GM19238 (cell line): Measurements from ENCODE around the gene JCAD.
A peak's percentile ranks its signal among the peaks of the same experiment; 100 is the strongest.
"Not testable (repeated sequence)": the region's sequence is repeated elsewhere in the genome, so short reads cannot be mapped to it uniquely, and the experiment has no call there.

ENCODE experiments used
- DNase-seq: peaks from one replicate; pipeline ENCODE4 v3.0.0; 2011; ENCODE audit warnings: low spot score; ENCODE audit not compliant: insufficient read length

Gene JCAD

DNA sequence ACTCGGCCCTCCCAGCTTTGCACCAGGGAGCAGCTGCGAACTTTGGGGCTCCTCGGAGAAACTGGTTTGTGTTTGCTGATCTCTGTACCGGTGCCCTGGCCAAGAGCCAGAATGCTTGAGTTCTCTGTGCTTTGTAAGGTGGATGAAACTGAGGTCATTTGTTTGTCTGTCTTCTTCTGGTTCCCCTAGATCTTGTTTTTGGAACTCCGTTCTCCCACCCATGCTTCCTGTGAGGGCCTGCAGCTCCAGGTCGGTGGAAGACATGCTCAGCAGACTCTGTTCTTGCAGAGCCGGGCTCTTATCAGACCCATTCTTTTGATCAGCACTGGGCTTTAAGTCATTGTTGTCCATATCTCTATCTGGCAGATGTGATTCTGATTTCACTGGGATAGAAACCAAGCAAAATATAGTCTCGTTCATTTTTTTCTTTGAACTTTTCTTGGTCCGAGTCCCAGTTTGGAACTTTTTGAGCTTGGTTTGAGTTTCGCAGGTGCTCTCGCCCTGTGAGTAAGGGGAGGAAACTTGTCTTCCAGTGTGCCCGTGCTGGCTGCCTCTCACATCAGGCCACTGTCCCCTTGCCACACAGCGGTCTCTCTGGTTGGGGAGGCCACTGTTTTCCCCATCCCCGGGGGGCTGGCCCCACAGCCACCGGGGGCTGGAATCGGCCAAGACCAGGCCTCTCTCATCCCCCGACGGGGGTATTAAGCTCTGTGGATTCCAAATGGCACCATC, 31.2 kb downstream of the JCAD start:
- no peak for DNase-seq

DNA sequence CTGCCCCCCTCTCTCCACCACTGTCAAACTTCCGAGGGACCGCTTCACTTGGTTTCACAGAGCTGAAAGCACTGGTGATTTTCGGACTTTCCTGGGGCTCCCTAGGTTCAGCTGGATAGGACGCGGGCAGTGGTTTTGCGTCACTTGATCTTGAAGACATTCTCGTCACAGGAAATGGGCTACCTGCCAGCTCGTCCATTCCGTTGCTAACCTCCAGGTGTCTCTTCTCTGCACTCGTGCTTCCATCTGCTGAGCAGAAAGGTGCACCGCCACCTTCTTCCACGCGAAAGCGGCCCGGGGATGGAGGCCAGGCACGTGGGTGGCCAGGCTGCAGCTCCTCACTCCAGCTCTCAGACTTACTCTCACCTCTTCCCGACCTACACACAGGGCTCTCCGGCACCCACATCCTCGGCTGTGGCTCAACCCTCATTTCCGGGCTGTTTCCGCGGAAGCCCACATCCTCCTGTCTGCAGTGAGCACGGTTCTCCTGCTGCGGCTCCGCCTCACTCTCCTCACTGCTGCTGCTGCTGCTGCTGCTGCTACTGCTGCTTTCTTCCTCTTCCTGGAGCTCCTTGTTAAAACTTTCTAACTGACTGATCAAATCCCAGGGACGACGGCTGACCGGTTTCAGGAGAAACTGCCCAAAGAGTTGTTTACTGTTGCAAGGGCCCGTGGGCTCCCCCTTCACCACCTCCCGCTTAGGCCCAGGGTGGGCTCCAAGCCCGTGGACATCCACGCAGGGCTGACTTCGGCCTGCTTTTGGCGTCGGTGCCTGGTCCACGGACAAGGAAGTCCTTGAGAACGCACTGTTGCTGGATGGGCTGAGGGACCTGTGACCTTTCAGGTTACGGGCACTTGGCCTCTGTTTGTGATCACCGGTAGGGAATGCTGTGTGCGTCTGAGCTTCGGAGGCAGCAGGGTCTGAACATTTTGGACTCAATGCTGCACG, 32.1 kb downstream of the JCAD start:
- peak; percentile 66 for DNase-seq

GRCh38 chr10:30026578-30026977, 32.8 kb downstream of the JCAD start:
- no peak for DNase-seq

GRCh38 chr10:30026080-30026479, 33.3 kb downstream of the JCAD start:
- DNase-seq = no peak

GRCh38 chr10:30025428-30025827, 34.0 kb downstream of the JCAD start:
- not testable (repeated sequence) for DNase-seq

- no peak for DNase-seq
These were observed 36.8 kb downstream of the JCAD start for GRCh38 chr10:30022590-30022989.

DNA sequence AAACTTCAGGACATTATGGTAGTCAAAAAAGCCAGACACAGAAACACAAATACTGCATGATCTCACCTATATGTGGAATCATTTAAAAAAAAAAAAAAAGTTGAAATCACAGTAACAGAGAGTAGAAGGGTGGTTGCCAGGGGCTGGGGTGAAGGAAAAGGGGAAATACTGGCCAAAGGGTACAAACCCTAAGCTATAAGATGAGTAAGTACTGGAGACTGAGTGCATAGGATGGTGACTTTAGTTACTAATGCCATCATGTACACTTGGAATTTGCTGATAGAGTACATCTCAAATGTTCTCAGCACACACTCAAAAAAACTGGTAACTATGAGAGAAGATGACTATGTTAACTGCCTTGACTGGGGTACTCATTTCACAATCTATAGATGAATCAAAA, 39.9 kb downstream of the JCAD start:
- DNase-seq = no peak

DNA sequence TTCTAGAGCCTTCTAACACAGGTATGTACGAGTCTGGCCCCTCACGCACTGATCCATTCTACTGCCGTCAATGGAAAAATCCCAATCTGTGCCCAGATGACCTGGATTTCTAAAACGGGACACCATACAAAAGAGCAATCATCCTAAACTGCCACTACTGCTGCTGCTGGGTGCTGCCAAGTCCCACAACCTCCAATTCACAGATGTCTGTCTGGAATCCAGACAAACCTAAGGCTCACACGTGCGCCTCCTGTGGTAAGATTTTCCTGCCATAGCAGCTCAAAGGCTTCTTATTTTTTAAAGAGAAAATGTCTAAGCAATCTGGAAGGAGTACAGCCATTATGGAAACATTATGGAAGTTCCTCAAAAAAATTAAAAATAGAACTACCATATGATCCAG, 40.9 kb downstream of the JCAD start:
- no peak for DNase-seq

GRCh38 chr10:30017966-30018365, 41.4 kb downstream of the JCAD start:
- no peak for DNase-seq

GRCh38 chr10:30017556-30017955, 41.8 kb downstream of the JCAD start:
- DNase-seq = no peak

DNA sequence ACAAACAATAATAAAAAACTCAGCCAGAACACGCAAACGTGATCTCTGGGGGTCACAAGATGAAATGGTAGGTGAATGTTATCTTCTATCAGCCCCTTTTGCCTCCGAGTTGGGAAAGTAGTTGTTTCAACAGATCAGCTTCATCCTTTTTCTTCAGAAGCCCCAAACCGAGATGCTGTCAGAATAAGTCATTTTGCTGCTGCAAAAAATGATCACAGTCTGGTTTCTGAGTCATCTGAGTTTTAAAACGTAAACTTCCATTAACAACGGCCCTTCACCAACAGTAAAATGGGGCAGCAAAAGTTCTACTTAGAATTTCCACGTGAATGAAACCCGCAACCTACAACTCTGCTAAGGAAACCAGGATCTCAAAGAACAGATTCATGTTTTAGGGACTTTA, 44.9 kb downstream of the JCAD start:
- no peak for DNase-seq

- DNase-seq = no peak
These were observed 45.6 kb downstream of the JCAD start for GRCh38 chr10:30013757-30014156.

- DNase-seq = no peak
These were observed 47.3 kb downstream of the JCAD start for GRCh38 chr10:30011956-30012647.

DNA sequence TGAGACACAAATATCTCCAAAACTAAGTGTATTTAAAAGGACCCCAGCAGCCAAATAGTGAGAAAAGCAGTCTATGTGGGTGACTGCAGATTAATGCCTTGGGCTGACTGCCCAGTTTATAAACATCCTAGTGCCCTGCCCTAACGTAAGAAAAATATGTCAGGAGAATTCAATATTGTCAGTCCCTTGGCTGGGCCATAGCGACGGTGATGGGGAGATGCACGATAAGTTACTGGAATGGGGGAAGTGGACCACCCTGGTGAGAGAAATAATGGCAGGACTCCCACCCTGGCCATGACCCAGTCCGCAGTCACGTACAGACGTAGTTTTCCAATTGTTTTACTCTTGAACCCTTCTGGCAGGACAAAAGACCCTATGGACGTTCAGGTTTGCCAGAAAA, 48.0 kb downstream of the JCAD start:
- DNase-seq = no peak

DNA sequence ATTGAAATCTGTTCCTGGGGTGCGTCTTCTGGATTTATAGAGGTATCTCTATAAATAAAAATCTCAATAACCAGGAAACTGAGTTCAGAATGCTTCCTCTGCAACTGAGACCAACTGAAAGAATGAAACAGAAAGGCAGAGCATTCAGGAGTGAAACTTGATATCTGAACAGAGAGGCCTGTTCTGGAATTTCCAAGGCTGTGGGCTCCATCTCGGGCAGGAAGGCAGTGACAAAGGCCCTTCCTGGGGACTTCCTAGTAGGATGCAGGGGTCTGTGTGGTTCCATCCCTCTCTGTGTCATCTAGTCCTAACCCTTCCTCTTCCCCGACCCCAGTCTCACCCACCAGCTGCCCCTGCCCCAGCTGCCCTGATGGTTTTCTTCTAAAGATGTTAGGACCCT, 52.0 kb downstream of the JCAD start:
- no peak for DNase-seq

DNA sequence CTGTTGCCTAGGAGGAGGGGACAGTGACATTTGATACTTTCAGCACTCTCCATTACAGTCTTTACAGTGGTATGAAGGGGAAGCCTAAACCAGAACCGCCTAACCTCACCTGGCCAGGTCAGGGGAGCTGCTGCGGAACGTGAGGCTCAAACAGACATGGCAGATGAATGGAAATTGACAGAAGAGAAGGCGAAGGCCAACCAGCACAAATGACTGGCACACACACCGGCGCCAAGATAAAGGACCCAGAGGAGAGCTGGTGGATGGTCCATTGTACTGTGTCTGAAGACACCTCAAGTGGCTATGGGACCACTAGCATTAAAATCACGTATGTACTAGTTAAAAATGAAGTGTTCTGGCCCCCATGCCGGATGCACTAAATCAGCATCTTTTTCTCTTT, 53.0 kb downstream of the JCAD start:
- DNase-seq = no peak

- not testable (repeated sequence) for DNase-seq
These were observed 54.3 kb downstream of the JCAD start for GRCh38 chr10:30005116-30005515.

- DNase-seq = peak; percentile 45
These were observed 56.7 kb downstream of the JCAD start for GRCh38 chr10:30002426-30003266.

- DNase-seq = no peak
These were observed 58.4 kb downstream of the JCAD start for GRCh38 chr10:30000802-30001571.

GRCh38 chr10:29998142-29998808, 61.1 kb downstream of the JCAD start:
- DNase-seq = peak; percentile 60
